Naive B cell (primary cell): ENCODE measurements around the gene POLN. TPM values are rescaled to one million over a fixed set of nuclear protein-coding genes. Genes with fewer than 3 reads are reported as not detected.

Experiments
- ATAC-seq, 2 donors: fragments of 150-1000 bp; cut with Tn5 transposase; 2 replicates each; pipeline ENCODE4 v1.10.0; 2021; ENCODE audit warnings: low read depth in 2 of 2, mild to moderate bottlenecking in 2 of 2, moderate library complexity in 2 of 2
- DNase-seq: peaks from one replicate; pipeline ENCODE4 v3.0.0; 2022
- H3K27ac Mint-ChIP-seq, 6 donors: one replicate each; pipeline ENCODE4 v1.8.0; 2020 to 2022; ENCODE audit warnings: mild to moderate bottlenecking in 6 of 6, mixed read lengths in 6 of 6, moderate library complexity in 5 of 6, inconsistent platforms in 2 of 6
- H3K27me3 Mint-ChIP-seq, 3 donors: one replicate each; pipeline ENCODE4 v1.8.0; 2021 to 2022; ENCODE audit warnings: mixed read lengths in 3 of 3, mild to moderate bottlenecking in 1 of 3
- H3K36me3 Mint-ChIP-seq, 2 donors: one replicate each; pipeline ENCODE4 v1.8.0; 2020 to 2022; ENCODE audit warnings: mixed read lengths in 2 of 2, inconsistent platforms in 1 of 2, mild to moderate bottlenecking in 1 of 2
- H3K4me1 Mint-ChIP-seq, 3 donors: one replicate each; pipeline ENCODE4 v1.8.0; 2020 to 2022; ENCODE audit warnings: mixed read lengths in 3 of 3, inconsistent platforms in 1 of 3, mild to moderate bottlenecking in 1 of 3, moderate library complexity in 1 of 3
- H3K4me3 Mint-ChIP-seq, 8 donors: one replicate each; pipeline ENCODE4 v1.8.0; 2020 to 2022; ENCODE audit warnings: mild to moderate bottlenecking in 8 of 8, mixed read lengths in 8 of 8, moderate library complexity in 8 of 8, inconsistent platforms in 2 of 8
- H3K9me3 Mint-ChIP-seq, 7 donors: one replicate each; pipeline ENCODE4 v1.8.0; 2020 to 2022; ENCODE audit warnings: mixed read lengths in 7 of 7, mild to moderate bottlenecking in 5 of 7, inconsistent platforms in 2 of 7, moderate library complexity in 1 of 7
- polyA plus RNA-seq, 6 donors: library from polyadenylated mRNA; unstranded; fragments of 300-500 nt; fragmentation: Illumina TruSeq; gene quantifications; one replicate each; pipeline ENCODE4 v1.2.3, GENCODE V29; 2021; ENCODE audit warnings: low read depth in 6 of 6

POLN gene
- polyA plus RNA-seq, 6 donors from 2014 or later, result 0.62 to 0.79 (median 0.71) TPM; not detected in 2

GRCh38 chr4:2248044-2248780 is 6.3 kb upstream of the POLN start:
- no peak for ATAC-seq
- H3K27ac Mint-ChIP-seq, result peak overlapping the region in 1 of 6 donors; percentile 19

DNA sequence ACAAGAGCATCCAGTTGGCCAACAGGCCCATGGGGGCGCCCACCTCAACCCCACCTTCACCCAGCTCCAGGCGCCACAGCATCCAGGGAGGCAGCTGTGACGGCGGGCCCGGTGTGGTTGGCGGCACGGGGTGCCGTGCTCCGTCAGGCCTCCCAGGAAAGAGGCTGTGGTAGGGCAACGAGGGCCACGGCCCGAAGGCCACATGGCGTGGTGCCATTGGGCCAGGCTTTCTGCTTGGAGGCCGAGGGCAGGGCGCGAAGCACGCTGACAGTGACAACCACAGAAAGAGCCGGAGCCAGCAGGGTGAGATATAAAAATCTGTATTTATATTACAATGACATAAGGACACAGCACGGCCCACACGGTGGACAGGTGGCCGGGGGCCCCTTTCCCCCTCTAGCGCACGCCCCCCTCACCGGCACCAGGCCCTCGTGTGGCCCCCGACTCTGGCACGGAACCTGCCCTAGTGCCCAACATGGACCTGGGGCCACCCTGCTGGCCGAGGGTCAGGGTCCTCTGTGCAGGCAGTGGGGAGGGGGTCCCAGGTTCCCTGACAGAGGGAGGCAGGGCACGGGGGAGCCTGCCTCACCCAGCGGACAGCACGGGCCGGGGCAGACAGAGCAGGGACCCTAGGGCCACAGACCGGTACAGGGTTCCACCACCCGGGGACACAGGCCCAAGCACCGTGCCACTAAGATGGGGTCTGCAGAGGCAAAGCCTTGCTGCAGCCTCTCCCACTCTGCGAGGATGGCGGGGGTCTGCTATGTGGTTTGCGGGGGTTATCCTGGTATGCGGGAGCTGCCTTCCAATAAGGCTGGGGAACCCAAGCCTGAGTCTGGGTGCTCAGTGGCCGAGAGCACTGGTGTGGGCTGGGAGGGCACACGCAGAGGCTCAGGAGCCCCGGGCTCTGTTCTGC is 5.5 kb upstream of the POLN start:
- ATAC-seq (no peak), DNase-seq (no peak)
- H3K27ac Mint-ChIP-seq, result no peak overlapping the region
- H3K4me3 Mint-ChIP-seq, result no peak overlapping the region
- H3K4me1 Mint-ChIP-seq, result peaks cover 9 to 24% (median 18%) of the 10 kb centered on the region in 3 donors
- H3K36me3 Mint-ChIP-seq, result no peaks in the 10 kb centered on the region
- no peaks in the 10 kb centered on the region for H3K9me3 Mint-ChIP-seq
- no peaks in the 10 kb centered on the region for H3K27me3 Mint-ChIP-seq

More at GRCh38 chr4:2248044-2248780, 6.3 kb upstream of the POLN start:
- DNase-seq, result no peak
- H3K27me3 Mint-ChIP-seq, result no peaks in the 10 kb centered on the region
- H3K4me3 Mint-ChIP-seq, result no peak overlapping the region
- peaks cover 11 to 22% (median 17%) of the 10 kb centered on the region in 3 donors for H3K4me1 Mint-ChIP-seq
- H3K9me3 Mint-ChIP-seq, result no peaks in the 10 kb centered on the region
- H3K36me3 Mint-ChIP-seq, result no peaks in the 10 kb centered on the region

DNA sequence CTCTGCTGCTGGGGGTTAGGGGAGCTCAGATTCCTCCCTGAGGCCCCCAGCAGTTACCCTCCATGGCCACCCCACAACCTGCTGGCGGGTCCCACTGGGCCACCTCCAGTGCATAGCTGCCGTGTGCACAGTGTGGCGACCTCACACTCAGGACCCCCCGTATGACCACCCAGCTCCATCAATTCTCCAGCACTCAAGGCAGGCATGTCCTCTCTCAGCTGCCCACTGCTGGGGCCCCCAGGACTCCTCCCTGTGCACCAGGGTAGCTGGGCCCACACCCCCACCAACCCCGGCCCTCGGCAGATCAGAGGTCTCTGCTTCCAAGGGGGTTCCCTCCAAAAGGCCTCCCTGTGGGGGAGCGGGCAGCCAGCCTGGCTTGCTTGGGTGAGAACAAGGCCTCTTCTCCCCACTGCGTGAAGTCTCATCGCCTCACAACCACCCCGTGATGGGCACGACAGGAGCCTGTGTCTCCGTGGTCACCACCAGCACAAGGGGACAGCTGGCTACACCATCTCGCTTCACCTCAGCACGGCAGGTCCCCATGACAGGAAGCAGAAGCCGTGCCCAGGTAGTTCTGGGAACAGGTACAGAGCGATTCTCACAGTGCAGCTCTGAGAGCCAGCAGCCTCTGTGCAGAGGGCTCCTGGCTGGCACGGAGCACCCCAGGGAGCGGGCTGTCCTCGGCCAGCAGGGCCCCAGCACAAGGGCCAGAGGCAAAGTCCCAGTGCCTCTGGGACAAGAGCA is 4.6 kb upstream of the POLN start:
- peaks cover 15 to 31% (median 23%) of the 10 kb centered on the region in 3 donors for H3K4me1 Mint-ChIP-seq
- H3K9me3 Mint-ChIP-seq, result no peaks in the 10 kb centered on the region
- H3K4me3 Mint-ChIP-seq, result no peak overlapping the region
- DNase-seq, result no peak
- no peaks in the 10 kb centered on the region for H3K27me3 Mint-ChIP-seq
- peak overlapping the region in 1 of 6 donors; percentile 72 for H3K27ac Mint-ChIP-seq
- H3K36me3 Mint-ChIP-seq, result no peaks in the 10 kb centered on the region
- ATAC-seq, result no peak

DNA sequence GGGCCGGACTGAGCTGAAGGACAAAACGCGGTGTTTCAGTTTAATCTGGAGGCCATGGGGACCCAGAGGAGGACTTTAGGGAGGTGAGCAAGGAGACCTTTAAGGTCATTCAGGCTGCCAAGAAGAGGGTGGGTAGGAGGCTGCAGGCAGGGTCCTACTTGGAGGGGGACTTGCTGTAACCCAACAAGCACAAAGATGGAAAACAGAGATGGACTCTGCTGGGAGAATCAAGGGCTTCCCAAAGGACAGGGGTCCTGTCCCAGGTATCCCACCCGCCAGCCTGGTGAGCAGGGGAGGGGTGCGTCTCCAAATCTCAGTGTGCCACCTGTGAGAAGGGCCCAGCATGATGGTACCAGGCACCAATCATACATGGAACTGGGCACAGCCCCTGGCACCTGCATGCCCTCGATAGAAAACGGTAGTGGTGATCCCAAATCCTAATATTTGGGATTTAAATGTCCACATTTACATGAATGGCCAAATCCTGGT is 3.9 kb upstream of the POLN start:
- DNase-seq (no peak), ATAC-seq (no peak)
- Mint-ChIP-seq H3K4me3 (peak overlapping the region in 1 of 8 donors; percentile 42), H3K36me3 (no peaks in the 10 kb centered on the region), H3K4me1 (peaks cover 21 to 36% (median 26%) of the 10 kb centered on the region in 3 donors), H3K27me3 (no peaks in the 10 kb centered on the region), H3K9me3 (no peaks in the 10 kb centered on the region), H3K27ac (peak overlapping the region in 2 of 6 donors; percentile 55 to 88)

GRCh38 chr4:2245057-2245786 is 3.3 kb upstream of the POLN start:
- peaks cover 27 to 42% (median 32%) of the 10 kb centered on the region in 3 donors for H3K4me1 Mint-ChIP-seq
- no peak for DNase-seq
- peak overlapping the region in 1 of 8 donors; percentile 42 for H3K4me3 Mint-ChIP-seq
- peaks cover 0 to under 1% of the 10 kb centered on the region in 2 donors for H3K36me3 Mint-ChIP-seq
- no peak for ATAC-seq
- no peaks in the 10 kb centered on the region for H3K9me3 Mint-ChIP-seq
- no peaks in the 10 kb centered on the region for H3K27me3 Mint-ChIP-seq
- peak overlapping the region in 4 of 6 donors; percentile 53 to 88 (median 64) for H3K27ac Mint-ChIP-seq

DNA sequence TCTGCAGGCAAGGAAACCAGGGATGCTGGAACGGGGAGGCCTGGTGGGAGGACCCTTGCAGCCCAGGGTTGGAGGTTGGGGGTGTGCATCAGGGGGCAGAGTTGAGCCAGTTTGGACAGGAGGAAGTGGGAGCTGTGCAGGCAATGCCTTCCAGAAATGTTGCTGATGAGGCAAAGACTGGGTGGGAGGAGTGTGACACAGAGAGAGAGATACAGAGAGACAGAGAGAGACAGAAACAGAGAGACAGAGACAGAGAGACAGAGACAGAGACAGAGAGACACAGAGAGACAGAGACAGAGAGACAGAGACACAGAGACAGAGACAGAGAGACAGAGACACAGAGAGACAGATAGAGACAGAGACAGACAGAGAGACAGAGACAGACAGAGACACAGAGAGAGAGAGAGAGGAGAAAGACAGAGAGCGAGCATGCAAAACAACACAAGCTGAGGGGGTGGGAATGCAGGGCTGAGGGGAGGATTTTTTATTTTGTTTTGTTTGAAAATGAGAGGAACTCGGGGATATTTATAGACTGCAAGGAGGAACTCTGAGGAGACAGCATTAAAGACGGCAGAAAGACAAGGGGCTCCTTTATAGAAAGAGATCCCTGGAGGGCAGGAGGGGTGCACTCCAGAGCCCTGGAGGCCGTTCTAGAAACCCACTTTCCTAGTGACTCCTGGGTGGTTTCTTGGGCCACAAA is 1.9 kb upstream of the POLN start:
- ATAC-seq (no peak), DNase-seq (no peak)
- peak overlapping the region; percentile 25 to 94 (median 84) for H3K27ac Mint-ChIP-seq
- peaks cover 0 to 6% of the 10 kb centered on the region in 2 donors for H3K36me3 Mint-ChIP-seq
- peak overlapping the region in 4 of 8 donors; percentile 49 to 62 (median 51) for H3K4me3 Mint-ChIP-seq
- H3K9me3 Mint-ChIP-seq, result no peaks in the 10 kb centered on the region
- no peaks in the 10 kb centered on the region for H3K27me3 Mint-ChIP-seq
- H3K4me1 Mint-ChIP-seq, result peaks cover 36 to 52% (median 46%) of the 10 kb centered on the region in 3 donors

GRCh38 chr4:2241003-2241402 is 918 bp downstream of the POLN start:
- H3K9me3 Mint-ChIP-seq, result no peaks in the 10 kb centered on the region
- peaks cover 0 to 6% of the 10 kb centered on the region in 2 donors for H3K36me3 Mint-ChIP-seq
- H3K27ac Mint-ChIP-seq, result peak overlapping the region; percentile 79 to 95 (median 94)
- ATAC-seq (no peak), DNase-seq (no peak)
- H3K27me3 Mint-ChIP-seq, result no peaks in the 10 kb centered on the region
- peaks cover 44 to 67% (median 61%) of the 10 kb centered on the region in 3 donors for H3K4me1 Mint-ChIP-seq
- peak overlapping the region; percentile 86 to 95 (median 90) for H3K4me3 Mint-ChIP-seq

- ATAC-seq (no peak), DNase-seq (no peak)
- no peaks in the 10 kb centered on the region for H3K9me3 Mint-ChIP-seq
- H3K36me3 Mint-ChIP-seq, result peaks cover 5 to 6% of the 10 kb centered on the region in 2 donors
- H3K4me1 Mint-ChIP-seq, result peaks cover 32 to 59% (median 49%) of the 10 kb centered on the region in 3 donors
- H3K27ac Mint-ChIP-seq, result peak overlapping the region in 4 of 6 donors; percentile 29 to 84 (median 45)
- H3K27me3 Mint-ChIP-seq, result no peaks in the 10 kb centered on the region
- H3K4me3 Mint-ChIP-seq, result peak overlapping the region in 4 of 8 donors; percentile 27 to 48 (median 39)
These were observed 4.8 kb downstream of the POLN start for GRCh38 chr4:2236944-2237666.

DNA sequence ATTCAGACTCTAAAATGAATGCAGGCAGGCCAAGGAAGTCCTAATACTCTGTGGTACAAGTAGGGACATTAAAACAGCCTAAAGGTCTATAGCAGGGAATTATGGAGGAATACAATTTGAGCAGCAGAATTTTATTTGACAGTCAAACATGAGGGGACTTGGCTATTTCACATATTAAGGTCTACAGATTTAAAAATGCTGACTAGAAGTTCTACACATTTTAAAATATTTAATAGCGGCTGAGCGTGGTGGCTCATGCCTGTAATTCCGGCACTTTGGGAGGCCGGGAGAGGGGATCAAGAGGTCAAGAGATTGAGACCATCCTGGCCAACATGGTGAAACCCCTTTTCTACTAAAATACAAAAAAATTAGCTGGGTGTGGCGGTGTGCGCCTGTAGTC is 10.8 kb downstream of the POLN start:
- H3K27me3 Mint-ChIP-seq, result no peaks in the 10 kb centered on the region

GRCh38 chr4:2226261-2226660 is 15.7 kb downstream of the POLN start:
- H3K4me1 Mint-ChIP-seq, result peaks cover 0 to 1% (median 0%) of the 10 kb centered on the region in 3 donors
- no peaks in the 10 kb centered on the region for H3K9me3 Mint-ChIP-seq
- H3K27me3 Mint-ChIP-seq, result no peaks in the 10 kb centered on the region
- no peak overlapping the region for H3K4me3 Mint-ChIP-seq
- ATAC-seq (no peak), DNase-seq (no peak)
- peaks cover 0 to 6% of the 10 kb centered on the region in 2 donors for H3K36me3 Mint-ChIP-seq
- peak overlapping the region in 3 of 6 donors; percentile 44 to 80 (median 47) for H3K27ac Mint-ChIP-seq

More for the DNA sequence above, 10.8 kb downstream of the POLN start:
- peaks cover 0 to 19% (median 9%) of the 10 kb centered on the region in 3 donors for H3K4me1 Mint-ChIP-seq
- no peak overlapping the region for H3K27ac Mint-ChIP-seq
- DNase-seq (no peak), ATAC-seq (no peak)
- no peaks in the 10 kb centered on the region for H3K9me3 Mint-ChIP-seq
- H3K4me3 Mint-ChIP-seq, result no peak overlapping the region
- peaks cover 0 to 8% of the 10 kb centered on the region in 2 donors for H3K36me3 Mint-ChIP-seq

- Mint-ChIP-seq H3K9me3 (no peaks in the 10 kb centered on the region), H3K27me3 (no peaks in the 10 kb centered on the region), H3K27ac (no peak overlapping the region), H3K4me1 (peaks cover 5 to 6% (median 6%) of the 10 kb centered on the region in 3 donors), H3K36me3 (peaks cover 0 to 6% of the 10 kb centered on the region in 2 donors), H3K4me3 (no peak overlapping the region)
- ATAC-seq, result no peak
- no peak for DNase-seq
These were observed 19.1 kb downstream of the POLN start for GRCh38 chr4:2222838-2223237.
